Testis (tissue), 3 donors: ENCODE results near the gene ESAM. TPM values are rescaled to one million over a fixed set of nuclear protein-coding genes. Genes with fewer than 3 reads are reported as not detected.

Experiments used
- DNase-seq: peaks from one replicate; pipeline ENCODE4 v3.0.0-alpha.2; 2019
- H3K27ac ChIP-seq, 2 donors: fragments of 200-600 bp; sonication (generic); one replicate each; pipeline ENCODE4 v1.5.1; 2019
- H3K27me3 ChIP-seq: fragments of 200-600 bp; sonication (generic); one replicate; pipeline ENCODE4 v1.5.1; 2019
- H3K36me3 ChIP-seq: fragments of 200-600 bp; sonication (generic); one replicate; pipeline ENCODE4 v1.5.1; 2017; ENCODE audit warnings: low read depth; ENCODE audit errors: missing control alignments
- H3K4me1 ChIP-seq: fragments of 200-600 bp; sonication (generic); one replicate; pipeline ENCODE4 v1.5.1; 2019
- H3K4me3 ChIP-seq, 2 donors: fragments of 200-600 bp; sonication (generic); one replicate each; pipeline ENCODE4 v1.5.1; 2017 to 2019
- H3K9me3 ChIP-seq: fragments of 200-600 bp; sonication (generic); one replicate; pipeline ENCODE4 v1.5.1; 2017
- CTCF ChIP-seq, 3 experiments: fragments of 450-650 bp in 2 of 3; fragments of 200-600 bp in 1 of 3; sonication (generic) in 1 of 3; IDR thresholded peaks; one replicate each; pipeline ENCODE4 v1.5.1; 2016 to 2019; ENCODE audit warnings: antibody characterized with exemption in 3 of 3, mild to moderate bottlenecking in 2 of 3, moderate library complexity in 1 of 3
- POLR2A ChIP-seq: fragments of 450-650 bp; IDR thresholded peaks from one replicate; pipeline ENCODE4 v1.6.1; 2017; ENCODE audit warnings: antibody characterized with exemption, mild to moderate bottlenecking, moderate library complexity
- WGBS, 2 donors: methylation state at CpG; one replicate each; pipeline ENCODE4 v1.1.5; 2018; 5-methylcytosine and 5-hydroxymethylcytosine counted together
- intact Hi-C: fragments of 100-400 bp; cut with DNase I; formaldehyde crosslinking; loops from one replicate; pipeline ENCODE4 v1.15.1; 2023; ENCODE audit warnings: low total_unique reads
- polyA plus RNA-seq: library from polyadenylated mRNA; stranded (reverse); fragments of 350-450 nt; fragmentation: Illumina TruSeq; extraction: RNeasy Lipid Tissue Mini Kit (QIAGEN cat#74804); gene quantifications from one replicate; pipeline ENCODE4 v1.2.3, GENCODE V29; 2014; ENCODE audit warnings: low read depth, low replicate concordance; ENCODE audit not compliant: insufficient read depth
- total RNA-seq, 2 donors: library from RNA; depleted of rRNA; stranded (reverse); fragments of >200 nt; gene quantifications; one replicate each; pipeline ENCODE4 v1.2.3, GENCODE V29; 2016

The ESAM gene
- total and polyA plus RNA-seq, 3 donors from 2014 or later, result 6.0 to 15.8 (median 10.6) TPM

GRCh38 chr11:124712392-124712791 lies 49.7 kb downstream of the ESAM start:
- no peak overlapping the region for H3K4me3 ChIP-seq
- H3K36me3 ChIP-seq, result no peaks in the 10 kb centered on the region
- no peak for DNase-seq
- no peak overlapping the region for H3K27ac ChIP-seq
- 80 to 87% methylated on average over 3 of the region's 3 CpGs for WGBS, 2 donors
- intact Hi-C loops, result no loop called here
- TF ChIP-seq CTCF (IDR thresholded peaks at IDR 0.05), result no peak
- no peak for TF ChIP-seq POLR2A
- H3K4me1 ChIP-seq, result no peaks in the 10 kb centered on the region
- H3K9me3 ChIP-seq, result no peaks in the 10 kb centered on the region
- no peaks in the 10 kb centered on the region for H3K27me3 ChIP-seq

- Histone ChIP-seq H3K4me1 (no peaks in the 10 kb centered on the region), H3K27me3 (no peaks in the 10 kb centered on the region), H3K36me3 (no peaks in the 10 kb centered on the region), H3K4me3 (no peak overlapping the region), H3K27ac (no peak overlapping the region), H3K9me3 (no peaks in the 10 kb centered on the region)
- intact Hi-C loops, result no loop called here
- WGBS, 2 donors, result 92% methylated on average over 4 of the region's 4 CpGs
- no peak for DNase-seq
- no peak for TF ChIP-seq POLR2A
- TF ChIP-seq CTCF (IDR thresholded peaks at IDR 0.05), result no peak
Measured at GRCh38 chr11:124707829-124708228, 54.3 kb downstream of the ESAM start.

Other genes with a start within 250 kb of the ESAM start
- not detected for gene OR8B12, start 218.6 kb downstream of the ESAM start, total RNA-seq
- gene OR8B12, start 218.6 kb downstream of the ESAM start, polyA plus RNA-seq, result not detected
- under 1 TPM; 0.31 to 0.50 TPM for gene OR8A1, start 192.3 kb downstream of the ESAM start, total RNA-seq
- gene OR8A1, start 192.3 kb downstream of the ESAM start, polyA plus RNA-seq, result 0.29 TPM
- gene PANX3, start 150.9 kb downstream of the ESAM start, total RNA-seq, result under 1 TPM in 1 of 2 donors, not detected in 1; 0.43 TPM
- 0.18 TPM for gene PANX3, start 150.9 kb downstream of the ESAM start, polyA plus RNA-seq
- 10 to 100 TPM; 25.2 to 35.7 TPM for gene TBRG1, start 139.4 kb downstream of the ESAM start, total RNA-seq
- 38.8 TPM for gene TBRG1, start 139.4 kb downstream of the ESAM start, polyA plus RNA-seq
- gene SIAE, start 88.6 kb downstream of the ESAM start, total RNA-seq, result 10 to 100 TPM; 14.5 to 16.1 TPM
- gene SIAE, start 88.6 kb downstream of the ESAM start, polyA plus RNA-seq, result 15.3 TPM
- gene SPA17, start 88.4 kb downstream of the ESAM start, total RNA-seq, result 100 to 1,000 TPM in 1 of 2 donors, 10 to 100 TPM in 1; 97.5 to 170 TPM
- gene SPA17, start 88.4 kb downstream of the ESAM start, polyA plus RNA-seq, result 405 TPM
- 1 to 10 TPM; 3.0 to 5.5 TPM for gene NRGN, start 22.3 kb downstream of the ESAM start, total RNA-seq
- 10.4 TPM for gene NRGN, start 22.3 kb downstream of the ESAM start, polyA plus RNA-seq
- 1 to 10 TPM in 1 of 2 donors, under 1 TPM in 1; 0.74 to 1.3 TPM for gene VSIG2, start 10.0 kb downstream of the ESAM start, total RNA-seq
- 4.4 TPM for gene VSIG2, start 10.0 kb downstream of the ESAM start, polyA plus RNA-seq
- gene MSANTD2, start 38.1 kb upstream of the ESAM start, total RNA-seq, result 10 to 100 TPM; 11.3 to 19.1 TPM
- 7.4 TPM for gene MSANTD2, start 38.1 kb upstream of the ESAM start, polyA plus RNA-seq
- gene ROBO3, start 103.1 kb upstream of the ESAM start, total RNA-seq, result 10 to 100 TPM; 11.8 to 31.6 TPM
- gene ROBO3, start 103.1 kb upstream of the ESAM start, polyA plus RNA-seq, result 12.9 TPM
- 1 to 10 TPM; 5.7 to 8.4 TPM for gene ROBO4, start 135.6 kb upstream of the ESAM start, total RNA-seq
- 7.0 TPM for gene ROBO4, start 135.6 kb upstream of the ESAM start, polyA plus RNA-seq
- not detected for gene HEPN1, start 157.0 kb upstream of the ESAM start, total RNA-seq
- gene HEPN1, start 157.0 kb upstream of the ESAM start, polyA plus RNA-seq, result not detected
- gene HEPACAM, start 173.8 kb upstream of the ESAM start, total RNA-seq, result under 1 TPM; 0.24 to 0.25 TPM
- 0.75 TPM for gene HEPACAM, start 173.8 kb upstream of the ESAM start, polyA plus RNA-seq
- gene CCDC15, start 191.9 kb upstream of the ESAM start, total RNA-seq, result 10 to 100 TPM; 14.9 to 15.1 TPM
- 8.0 TPM for gene CCDC15, start 191.9 kb upstream of the ESAM start, polyA plus RNA-seq